Colonic mucosa (tissue), 4 donors: Measurements from ENCODE around the gene FCN3. TPM values are rescaled to one million over a fixed set of nuclear protein-coding genes. Genes with fewer than 3 reads are reported as not detected.
A peak's percentile ranks its signal among the peaks of the same experiment; 100 is the strongest.

Experiments
- DNase-seq: peaks from one replicate; pipeline ENCODE4 v3.0.0-alpha.2; 2020
- H3K27ac ChIP-seq: fragments of 200-600 bp; one replicate; pipeline ENCODE4 v1.8.0; 2021
- H3K27me3 ChIP-seq: fragments of 200-600 bp; one replicate; pipeline ENCODE4 v1.8.0; 2021
- H3K36me3 ChIP-seq: fragments of 200-600 bp; one replicate; pipeline ENCODE4 v1.8.0; 2021
- H3K4me1 ChIP-seq: fragments of 200-600 bp; one replicate; pipeline ENCODE4 v1.8.0; 2021; ENCODE audit warnings: mild to moderate bottlenecking
- H3K4me3 ChIP-seq: fragments of 200-600 bp; one replicate; pipeline ENCODE4 v1.8.0; 2021
- H3K9ac ChIP-seq, 2 donors: one replicate each; pipeline ENCODE4 v1.7.0; 2013; ENCODE audit warnings: control low read depth in 2 of 2, low read depth in 2 of 2, low read length in 2 of 2
- H3K9me3 ChIP-seq: fragments of 200-600 bp; one replicate; pipeline ENCODE4 v1.8.0; 2021
- CTCF ChIP-seq: fragments of 200-600 bp; IDR thresholded peaks from one replicate; pipeline ENCODE4 v1.8.0; 2022; ENCODE audit warnings: antibody characterized with exemption, mild to moderate bottlenecking
- intact Hi-C: fragments of 100-400 bp; cut with DNase I; formaldehyde crosslinking; loops from one replicate; pipeline ENCODE4 v1.14.1; 2022
- total RNA-seq, 2 donors: library from RNA; stranded (reverse); fragmentation: NEBNext Ultra II Directional in 1 of 2; extraction: Animal tissue kit (Norgen Biotek cat#: 25700) in 1 of 2; gene quantifications; one replicate each; pipeline ENCODE4 v1.2.1, GENCODE V29; 2021
- donor health status: healthy.
- donor health status: DM: no; HTN: no; CAD: no.
- donor health status: DM: no; HTN: no; CAD: no.

FCN3 gene
- total RNA-seq, 2 donors from 2014 or later: 0.42 to 1.5 TPM

- intact Hi-C loops: no loop called here
- Histone ChIP-seq H3K9me3 (no peaks in the 10 kb centered on the region), H3K4me3 (no peak overlapping the region), H3K4me1 (no peaks in the 10 kb centered on the region), H3K27me3 (no peaks in the 10 kb centered on the region), H3K9ac (no peak overlapping the region), H3K36me3 (no peaks in the 10 kb centered on the region), H3K27ac (no peak overlapping the region)
- TF ChIP-seq CTCF: no peak
- no peak for DNase-seq
These were observed 9.0 kb upstream of the FCN3 start for GRCh38 chr1:27383661-27384060.

DNA sequence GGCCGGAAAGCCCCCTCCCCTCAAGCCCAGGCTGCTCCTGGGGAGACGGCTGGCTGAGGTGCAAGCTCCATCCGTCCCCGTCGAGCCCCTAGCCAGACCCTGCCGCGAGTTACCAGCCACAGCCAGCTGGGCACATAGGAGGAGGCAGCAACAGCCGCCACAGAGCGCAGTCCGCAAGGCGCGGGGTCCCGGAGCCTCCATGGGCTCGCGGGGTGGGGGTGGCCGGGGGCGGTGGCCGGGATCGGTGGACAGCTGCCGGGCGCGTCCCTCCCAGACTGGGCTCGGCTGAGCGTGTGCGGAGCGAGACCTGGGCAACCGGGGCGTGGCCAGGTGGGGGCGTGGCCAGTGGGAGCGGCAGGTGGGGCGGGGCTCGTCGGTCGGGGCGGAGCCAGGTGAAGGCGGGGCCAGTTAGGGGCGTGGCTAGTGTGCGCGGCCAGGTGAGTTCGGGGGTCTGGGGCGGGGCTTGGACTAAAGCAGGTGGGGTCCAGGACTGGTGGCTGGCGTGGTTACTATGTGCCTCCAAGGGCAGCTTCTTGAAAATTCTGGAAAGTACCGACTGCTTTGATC lies 8.5 kb upstream of the FCN3 start, which contains the start of gene CD164L2:
CD164L2 (minus strand) TSS at position 295 of the 567 bp plus-strand sequence; CDS start at position 201, 94 bp downstream.
- DNase-seq: peak; percentile 88
- intact Hi-C loops: no loop called here
- no peak within 1 kb of the TSS for H3K9ac ChIP-seq
- no peaks in the 10 kb centered on the region for H3K4me1 ChIP-seq
- no peaks in the 10 kb centered on the region for H3K9me3 ChIP-seq
- H3K27ac ChIP-seq: no peak within 1 kb of the TSS
- peak within 1 kb of the TSS; percentile 23 for H3K4me3 ChIP-seq
- no peaks in the 10 kb centered on the region for H3K27me3 ChIP-seq
- no peak for TF ChIP-seq CTCF
- H3K36me3 ChIP-seq: no peaks in the 10 kb centered on the region

DNA sequence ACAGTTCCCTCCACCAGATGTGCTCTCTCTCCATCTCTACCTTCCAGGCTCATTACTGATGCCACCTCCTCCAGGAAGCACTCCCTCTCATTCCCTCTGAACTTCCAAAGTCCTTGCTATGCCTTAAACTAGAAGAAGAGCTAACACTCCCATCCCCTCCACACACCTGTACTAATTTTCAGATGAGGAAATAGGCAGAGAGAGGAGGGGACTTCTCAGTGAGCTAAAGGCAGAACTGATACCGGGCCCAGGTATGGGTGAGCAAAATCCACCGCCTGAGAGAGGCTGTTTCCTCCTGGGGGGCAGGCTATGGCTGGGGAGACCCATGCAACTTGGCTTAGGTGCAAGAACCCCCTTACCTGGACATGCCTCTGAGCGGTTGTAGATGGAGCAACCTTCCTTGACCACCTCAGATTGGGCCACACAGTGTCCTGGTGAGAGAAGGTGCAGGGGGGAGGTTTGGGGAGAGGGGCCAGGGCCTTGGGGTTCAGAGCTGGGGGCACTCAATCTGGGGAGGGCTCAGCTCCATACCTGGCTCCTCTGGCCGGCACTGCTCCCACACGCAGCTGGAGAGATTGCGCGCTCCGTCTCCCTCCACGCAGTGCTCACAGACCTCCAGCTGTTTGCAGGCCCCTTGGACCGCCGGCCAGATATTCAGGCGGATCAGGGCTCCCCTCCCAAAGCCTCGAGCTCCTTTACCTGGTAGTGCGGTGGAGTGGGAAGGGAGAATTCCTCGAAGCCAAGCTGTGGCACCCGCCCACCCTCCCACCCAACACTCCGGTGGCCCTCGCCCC lies 7.5 kb upstream of the FCN3 start:
- no peaks in the 10 kb centered on the region for H3K27me3 ChIP-seq
- no peaks in the 10 kb centered on the region for H3K36me3 ChIP-seq
- H3K9me3 ChIP-seq: no peaks in the 10 kb centered on the region
- H3K9ac ChIP-seq: no peak overlapping the region
- intact Hi-C loops: no loop called here
- no peak for DNase-seq
- H3K4me1 ChIP-seq: no peaks in the 10 kb centered on the region
- TF ChIP-seq CTCF: no peak
- H3K27ac ChIP-seq: no peak overlapping the region
- H3K4me3 ChIP-seq: no peak overlapping the region

DNA sequence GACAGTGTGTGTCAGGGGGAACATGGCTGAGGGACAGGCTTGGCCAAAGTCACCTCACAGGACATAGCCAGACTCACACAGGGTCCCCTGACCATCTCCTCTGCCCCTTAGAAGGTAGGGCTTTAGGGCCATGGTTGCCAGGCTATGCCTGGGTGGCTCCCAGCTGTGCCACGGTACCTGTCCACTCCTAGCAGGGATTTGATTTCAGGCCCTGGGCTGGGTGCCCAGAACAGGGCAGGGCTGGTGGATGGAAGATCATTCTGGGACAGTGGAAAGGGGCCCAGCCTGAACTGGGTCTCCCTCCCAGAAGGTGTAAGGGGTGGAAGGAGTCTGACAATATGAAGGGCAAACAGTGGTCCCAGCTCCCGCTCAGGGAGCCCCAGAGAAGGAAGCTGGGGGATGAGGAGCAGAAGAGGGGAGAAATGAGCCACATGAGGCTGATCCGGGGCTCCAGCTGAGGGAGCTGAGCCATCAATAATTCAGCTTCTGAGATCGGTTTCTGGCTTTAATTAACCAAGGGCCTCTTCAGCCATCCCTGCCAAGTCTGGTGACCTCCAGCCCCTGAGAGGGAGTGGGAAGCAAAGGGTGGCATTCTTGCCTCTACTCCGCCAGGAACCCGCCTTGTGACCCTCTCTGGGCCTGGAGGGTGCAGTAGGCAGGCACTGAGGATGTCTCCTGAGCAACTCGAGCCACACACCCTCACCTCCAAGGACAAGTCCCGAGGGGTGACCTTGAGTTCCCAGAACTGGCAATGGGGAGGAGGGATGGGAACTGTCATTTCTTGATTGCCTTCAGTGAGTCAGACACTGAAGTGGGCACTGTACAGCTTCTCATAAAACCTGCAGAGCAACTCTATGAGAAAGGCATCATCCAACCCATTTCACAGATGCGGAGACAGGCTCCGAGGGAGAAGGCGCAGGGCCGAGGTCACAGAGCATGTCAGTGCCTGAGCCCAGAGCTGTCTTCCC lies 6.4 kb upstream of the FCN3 start:
- DNase-seq: no peak
- no peak overlapping the region for H3K4me3 ChIP-seq

More for the DNA sequence above, 6.4 kb upstream of the FCN3 start:
- Histone ChIP-seq H3K36me3 (no peaks in the 10 kb centered on the region), H3K27me3 (no peaks in the 10 kb centered on the region), H3K9ac (no peak overlapping the region), H3K9me3 (no peaks in the 10 kb centered on the region), H3K27ac (no peak overlapping the region), H3K4me1 (no peaks in the 10 kb centered on the region)
- no peak for TF ChIP-seq CTCF
- intact Hi-C loops: no loop called here
